Skin of body (tissue), 2 donors: ENCODE measurements around the gene SACM1L. TPM values are rescaled to one million over a fixed set of nuclear protein-coding genes. Genes with fewer than 3 reads are reported as not detected.

Experiments used
- DNase-seq: peaks from one replicate; lab custom pipeline; 2025; lab: John Stamatoyannopoulos, UW
- total RNA-seq: library from RNA; depleted of rRNA; stranded (reverse); fragments of >200 nt; gene quantifications from one replicate; pipeline ENCODE4 v1.2.3, GENCODE V29; 2014

Gene SACM1L
- total RNA-seq, 1 donor from 2014 or later = 45.5 TPM

DNA sequence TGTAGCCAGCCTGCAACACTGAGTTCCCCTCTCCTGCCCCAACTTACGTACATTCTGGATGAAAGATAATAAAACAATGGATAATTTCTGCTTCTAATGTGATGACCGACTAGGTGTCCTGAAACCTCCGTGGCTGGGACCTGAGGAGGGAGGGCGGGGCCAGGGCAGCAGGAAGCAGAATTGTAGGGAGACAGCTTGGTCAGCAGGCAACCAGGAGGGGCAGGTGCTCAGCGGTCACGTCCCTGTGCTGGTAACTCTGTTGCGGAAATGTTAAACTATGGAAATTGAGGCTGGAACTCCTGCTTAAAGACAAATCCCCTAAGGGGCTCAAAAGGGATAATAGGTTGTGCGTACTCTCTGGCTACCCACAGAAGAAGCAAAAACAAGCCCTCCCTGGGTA is 76.8 kb downstream of the SACM1L start:
- no peak for DNase-seq

GRCh38 chr3:45771166-45771775 is 82.1 kb downstream of the SACM1L start:
- DNase-seq = no peak

- no peak for DNase-seq
Measured at GRCh38 chr3:45771831-45772230, 82.6 kb downstream of the SACM1L start.

- DNase-seq = no peak
Measured at GRCh38 chr3:45772341-45773035, 83.3 kb downstream of the SACM1L start.

DNA sequence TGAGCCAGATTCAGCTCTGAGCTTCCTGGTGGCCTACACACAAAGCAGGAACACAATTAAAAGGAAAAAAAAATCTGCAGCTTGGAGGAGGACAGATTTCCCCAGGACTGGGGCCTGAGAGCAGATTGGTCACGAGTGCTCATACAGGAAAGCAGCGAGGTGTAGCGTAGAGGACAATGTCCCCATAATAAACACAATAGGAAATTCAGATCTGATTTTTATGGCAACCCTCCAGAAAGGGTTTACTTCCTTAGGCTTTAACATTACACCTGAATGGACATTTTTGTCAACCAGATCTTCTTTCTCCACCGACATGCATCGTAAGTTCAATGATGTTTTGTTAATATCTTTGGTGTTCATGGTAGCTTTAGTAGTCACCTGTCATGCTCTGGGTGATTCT is 83.9 kb downstream of the SACM1L start:
- no peak for DNase-seq

DNA sequence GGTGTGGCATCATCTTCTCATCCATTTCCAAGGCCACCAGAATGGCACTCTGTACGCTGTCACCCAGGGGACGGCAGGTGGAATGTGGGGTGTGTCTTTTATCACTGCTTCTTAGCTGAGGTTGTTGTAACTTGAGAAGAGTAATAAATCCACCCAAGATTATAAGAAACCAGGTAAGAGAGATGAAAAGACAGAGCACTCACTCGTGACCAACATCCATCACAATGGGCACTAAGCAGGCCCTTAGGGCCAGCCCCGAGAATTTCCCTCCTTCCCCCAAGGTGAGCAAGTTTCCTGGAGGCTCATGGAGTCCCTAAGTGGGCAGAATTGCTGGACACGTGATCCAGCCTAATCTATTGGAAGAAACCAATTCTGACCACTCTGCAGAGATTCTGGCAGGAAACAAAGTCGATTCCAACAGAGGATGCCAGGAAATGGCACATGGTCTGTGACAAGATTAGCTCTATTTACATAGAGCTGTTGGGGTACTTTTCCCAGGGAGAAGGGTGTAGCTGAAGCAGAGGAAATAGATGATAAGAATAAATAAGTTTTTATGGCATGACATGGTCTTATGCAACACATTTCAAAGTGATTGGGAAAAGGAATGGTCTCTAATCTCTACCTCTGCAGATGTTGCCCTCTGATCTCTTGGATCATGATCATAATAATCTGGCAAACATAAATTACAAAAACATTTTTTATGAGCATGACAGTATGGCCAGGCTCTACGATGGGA is 84.7 kb downstream of the SACM1L start:
- no peak for DNase-seq

DNA sequence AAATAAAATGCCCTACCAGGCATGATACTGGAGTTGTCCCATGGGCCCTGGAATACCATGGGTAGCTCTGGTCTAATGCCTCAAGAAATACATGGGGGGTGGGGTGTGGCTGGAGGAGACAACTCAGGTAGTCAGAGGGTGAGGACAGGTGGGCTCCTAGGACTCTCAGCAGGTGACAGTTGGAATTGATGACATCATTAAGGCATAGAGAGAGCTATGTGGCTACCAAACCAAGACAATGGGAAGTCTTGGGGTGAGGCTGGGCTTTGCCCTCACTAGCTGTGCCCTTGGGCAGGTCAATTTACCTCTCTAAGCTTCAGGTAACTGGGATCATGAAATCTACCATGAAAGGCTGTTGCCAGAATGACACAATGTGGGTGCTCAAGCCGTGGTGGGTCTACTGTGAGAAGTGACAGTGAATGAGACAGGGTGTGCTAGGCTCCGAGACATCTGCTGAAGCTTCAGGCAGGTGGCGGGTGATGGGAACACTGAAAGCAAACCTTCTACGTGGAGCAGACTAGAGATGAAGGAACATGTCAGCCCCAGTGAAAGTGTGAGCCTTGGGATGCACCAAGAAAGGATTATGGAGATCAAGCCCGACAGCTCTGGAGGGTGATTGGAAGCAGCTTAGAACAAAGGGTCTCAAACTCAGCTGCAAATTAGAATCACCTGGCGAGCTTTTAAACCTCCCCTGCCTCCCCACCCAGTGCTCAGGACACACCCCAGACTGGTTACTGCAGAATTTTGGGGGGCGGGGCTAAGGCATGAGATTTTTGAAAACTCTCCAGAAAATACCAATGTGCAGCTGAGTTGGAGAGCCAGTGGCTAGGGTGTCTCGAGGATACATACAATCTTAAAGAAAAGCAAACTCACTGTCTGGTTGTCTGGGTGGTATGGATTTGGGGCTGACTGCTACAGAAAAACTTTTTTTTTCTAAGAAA is 85.7 kb downstream of the SACM1L start:
- DNase-seq = no peak

GRCh38 chr3:45775571-45776300 is 86.5 kb downstream of the SACM1L start:
- no peak for DNase-seq

- DNase-seq = no peak
Measured at GRCh38 chr3:45776301-45776595, 87.1 kb downstream of the SACM1L start.

DNA sequence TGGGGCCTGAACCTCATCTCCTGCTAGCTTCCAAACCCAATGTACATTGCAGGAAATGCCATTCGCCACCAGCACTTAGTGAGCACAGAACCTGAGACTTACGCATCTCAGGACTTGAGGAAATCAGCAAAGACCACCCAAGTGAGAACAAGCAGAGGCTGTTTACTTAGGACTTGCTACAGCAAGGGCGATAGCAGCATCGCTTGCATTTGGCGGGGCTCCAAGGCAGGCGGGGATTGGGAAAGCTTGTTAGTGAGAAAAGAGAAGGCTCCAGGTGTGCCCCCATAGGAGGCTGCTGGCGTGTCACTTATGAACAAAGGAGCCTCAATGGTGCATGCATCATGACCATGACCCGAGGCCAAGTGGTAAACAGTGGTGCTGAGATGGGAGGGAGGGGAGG is 87.4 kb downstream of the SACM1L start:
- no peak for DNase-seq

DNA sequence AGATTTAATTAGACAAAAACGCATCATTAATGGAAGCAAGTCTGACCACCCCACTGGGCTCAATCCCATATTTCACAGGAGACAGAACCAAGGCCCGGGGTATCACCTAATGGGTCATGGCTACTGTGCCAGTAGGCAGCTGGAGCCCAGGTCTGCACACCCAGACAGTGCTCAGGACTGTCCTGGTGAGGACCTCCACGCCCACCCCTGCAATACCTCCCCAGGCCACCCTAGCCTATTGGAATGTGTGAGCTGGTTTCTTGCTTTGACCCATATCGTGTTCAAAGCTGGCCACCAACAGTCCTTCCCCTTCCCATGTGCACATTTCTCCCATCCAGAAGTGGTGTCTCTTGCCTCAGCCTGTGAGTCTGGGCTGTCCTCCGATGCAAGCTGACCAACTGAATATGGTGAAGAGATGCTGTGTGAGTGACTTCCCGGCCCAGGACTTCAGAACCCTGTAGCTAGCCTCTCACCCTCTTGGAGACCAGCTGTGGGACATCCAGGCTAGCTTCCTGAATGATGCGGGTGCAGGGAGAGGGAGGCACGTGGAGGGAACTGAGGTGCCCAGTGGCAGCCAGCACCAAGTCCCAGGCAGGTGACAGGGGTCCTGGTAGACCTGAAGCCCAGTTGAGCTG is 88.0 kb downstream of the SACM1L start:
- no peak for DNase-seq

- DNase-seq = no peak
Measured at GRCh38 chr3:45777746-45778386, 88.7 kb downstream of the SACM1L start.

GRCh38 chr3:45778761-45779201 is 89.6 kb downstream of the SACM1L start:
- DNase-seq = no peak

- no peak for DNase-seq
Measured at GRCh38 chr3:45779746-45780735, 90.8 kb downstream of the SACM1L start.

DNA sequence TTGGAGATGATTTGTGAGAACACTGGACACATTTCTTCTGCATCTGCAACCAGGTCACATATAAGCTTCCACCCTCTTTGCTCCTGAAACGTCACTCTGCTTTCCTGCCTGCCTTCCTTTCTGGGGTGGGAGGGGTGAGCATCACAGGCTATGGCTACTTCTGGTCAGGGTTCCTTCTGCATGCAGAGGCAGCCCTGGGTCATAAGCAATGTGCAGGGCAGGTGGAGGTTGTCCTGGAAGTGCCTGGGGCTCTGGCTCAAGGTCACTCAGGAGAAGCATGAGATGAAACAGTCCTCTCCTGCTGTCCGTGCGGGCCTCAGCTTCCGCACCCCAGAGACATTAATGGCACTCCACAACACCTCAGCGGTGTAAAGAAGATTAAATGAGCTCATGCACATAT is 92.1 kb downstream of the SACM1L start:
- no peak for DNase-seq

DNA sequence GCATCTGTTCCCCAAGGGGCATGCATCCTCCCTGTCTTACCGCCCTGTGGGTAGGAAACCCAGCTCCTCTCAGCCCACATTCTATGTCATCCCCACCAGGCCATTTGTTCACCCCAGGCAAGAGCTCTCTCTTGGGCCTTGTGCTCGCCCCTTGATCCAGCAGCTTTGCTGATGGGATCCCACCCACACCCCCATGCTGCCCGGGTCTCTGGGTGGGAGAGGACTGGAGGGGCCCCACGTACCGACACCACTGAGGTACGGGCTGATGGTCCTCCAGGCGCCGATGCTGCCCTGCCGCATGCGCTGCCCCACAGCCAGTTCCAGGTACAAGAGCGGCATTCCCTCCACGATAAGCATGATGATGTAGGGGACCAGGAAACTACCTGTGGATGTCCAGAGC is 92.6 kb downstream of the SACM1L start:
- DNase-seq = no peak

DNA sequence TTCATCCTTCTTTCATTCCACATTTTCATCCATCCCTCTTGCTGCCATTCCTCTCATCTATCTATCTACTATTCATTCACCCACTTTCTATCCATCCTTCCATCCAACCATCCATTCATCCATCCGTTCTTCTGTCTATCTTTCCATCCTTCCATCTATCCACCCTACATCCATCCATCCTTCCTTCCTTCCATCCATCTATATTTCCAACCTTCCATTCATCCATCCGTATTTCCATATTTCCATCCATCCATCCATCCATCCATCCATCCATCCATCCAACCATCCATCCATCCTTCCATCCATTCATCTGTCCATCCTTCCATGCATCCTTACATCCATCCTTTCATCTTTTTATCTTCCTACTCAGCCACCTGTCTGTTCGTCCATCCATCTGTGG is 93.2 kb downstream of the SACM1L start:
- DNase-seq = no peak

- DNase-seq = no peak
Measured at GRCh38 chr3:45783667-45784066, 94.5 kb downstream of the SACM1L start.
